ENCODE measurements around the gene MPRIP.
A peak's percentile ranks its signal among the peaks of the same experiment; 100 is the strongest.
"Not testable (repeated sequence)": the region's sequence is repeated elsewhere in the genome, so short reads cannot be mapped to it uniquely, and the experiment has no call there.

Gene MPRIP

DNA sequence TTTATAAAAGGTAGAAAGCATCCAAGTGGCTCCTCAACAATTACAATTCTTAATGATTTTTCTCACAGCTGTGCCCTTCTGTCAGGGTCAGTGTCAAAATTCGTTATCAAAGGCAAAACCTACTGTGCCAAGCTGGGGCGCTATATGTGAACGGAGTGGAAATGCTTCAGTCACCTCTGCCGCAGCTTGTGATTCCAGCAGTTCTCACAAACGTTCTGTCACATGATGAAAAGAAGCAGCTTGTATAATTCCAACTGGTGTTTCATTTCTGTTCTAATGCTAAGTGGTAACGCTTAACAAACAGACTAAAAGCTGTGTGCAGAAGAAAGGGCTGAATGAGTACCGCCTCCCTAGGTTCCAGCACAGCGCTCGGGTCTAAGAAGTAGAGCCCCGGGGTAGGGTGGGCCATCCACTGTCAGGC is 149.7 kb downstream of the MPRIP start:
- DNase-seq: no peak

DNA sequence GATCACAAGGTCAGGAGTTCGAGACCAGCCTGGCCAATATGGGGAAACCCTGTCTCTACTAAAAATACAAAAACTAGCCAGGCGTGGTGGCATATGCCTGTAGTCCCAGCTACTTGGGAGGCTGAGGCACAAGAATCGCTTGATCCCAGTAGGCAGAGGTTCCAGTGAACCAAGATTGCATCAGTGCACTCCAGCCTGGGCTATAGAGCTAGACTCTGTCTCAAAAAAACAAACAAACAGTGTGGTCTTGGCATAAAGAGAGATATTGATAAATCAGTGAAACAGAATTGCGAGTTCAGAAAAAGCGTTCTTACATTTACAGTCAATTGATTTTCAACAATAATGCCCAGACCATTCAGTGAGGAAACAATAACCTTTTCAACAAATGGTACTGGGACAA is 153.2 kb downstream of the MPRIP start:
- not testable (repeated sequence) for DNase-seq

- DNase-seq: no peak
Measured at GRCh38 chr17:17196776-17197175, 154.5 kb downstream of the MPRIP start.

DNA sequence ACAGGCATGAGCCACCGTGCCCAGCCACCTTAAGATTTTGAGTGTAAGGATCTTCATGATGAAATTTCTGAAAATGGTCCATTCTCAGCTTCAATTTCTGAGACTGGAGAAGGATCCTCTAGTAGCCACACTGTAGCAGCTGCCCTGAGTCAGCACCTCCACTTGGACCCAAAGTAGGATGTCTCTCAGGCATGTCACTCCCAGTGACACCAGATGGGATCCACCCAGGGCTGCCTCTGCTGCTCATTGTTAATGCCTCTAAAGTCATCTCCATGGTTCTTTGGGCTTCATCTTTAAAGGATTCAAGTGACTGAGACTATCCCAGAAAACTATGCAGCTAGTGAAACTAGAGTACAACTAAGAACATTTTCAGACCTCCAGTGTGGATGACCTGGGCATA is 156.0 kb downstream of the MPRIP start:
- no peak for DNase-seq

GRCh38 chr17:17200311-17200710 is 158.1 kb downstream of the MPRIP start:
- no peak for DNase-seq

- DNase-seq: no peak
Measured at GRCh38 chr17:17200831-17201230, 158.6 kb downstream of the MPRIP start.

DNA sequence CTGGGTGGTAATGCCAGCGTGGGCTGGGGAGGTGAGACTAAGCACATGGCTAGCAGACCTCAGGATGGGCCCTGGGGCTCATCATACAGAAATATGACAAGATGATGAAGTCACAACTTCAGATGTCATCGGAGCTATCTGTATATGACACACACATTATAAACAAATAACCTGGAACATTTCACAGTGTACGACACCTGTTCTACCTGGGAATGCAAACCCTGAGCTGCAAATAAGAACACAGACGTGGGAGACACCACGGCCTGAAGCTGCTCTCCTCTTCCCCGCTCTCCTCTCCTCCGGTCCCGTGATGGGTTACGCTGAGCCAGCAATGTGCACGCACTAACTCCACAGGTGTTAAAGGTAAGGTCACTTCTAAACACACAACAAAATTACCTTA is 159.0 kb downstream of the MPRIP start:
- DNase-seq: no peak

GRCh38 chr17:17201907-17202306 is 159.7 kb downstream of the MPRIP start:
- DNase-seq: no peak

- DNase-seq: no peak
Measured at GRCh38 chr17:17203173-17203730, 161.0 kb downstream of the MPRIP start.

GRCh38 chr17:17204041-17204591 is 161.9 kb downstream of the MPRIP start:
- no peak for DNase-seq

DNA sequence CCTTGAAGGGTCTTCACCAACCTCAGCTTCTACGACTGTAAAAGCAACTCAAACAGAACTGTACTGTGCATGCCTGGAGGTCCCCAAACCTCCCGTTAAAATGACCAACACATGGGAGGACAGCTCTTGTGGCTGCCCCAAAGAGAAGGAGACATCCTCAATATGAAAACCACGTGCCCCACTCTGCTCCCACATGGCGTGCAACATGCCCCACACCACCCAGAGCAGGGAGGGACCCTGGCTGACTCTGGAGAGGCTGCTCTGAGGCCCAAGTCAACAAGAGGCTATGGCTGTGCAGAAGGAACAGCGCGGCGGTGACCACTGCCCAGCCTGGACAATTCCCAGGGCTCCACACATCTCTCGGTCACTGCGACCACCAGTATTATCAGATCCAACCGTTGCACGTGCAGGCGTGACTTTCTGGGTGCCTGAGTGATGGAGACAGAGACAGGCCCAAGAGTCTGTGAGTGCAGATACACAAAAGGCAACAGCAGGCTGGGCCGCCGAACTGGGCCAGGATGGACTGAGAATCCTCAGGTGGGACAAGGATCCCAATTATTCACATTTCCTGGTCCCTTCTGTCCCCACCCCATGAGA is 162.5 kb downstream of the MPRIP start:
- DNase-seq: no peak

- peak; percentile 72 to 77 for DNase-seq
Measured at GRCh38 chr17:17205368-17206123, 163.3 kb downstream of the MPRIP start.

- DNase-seq: peak; percentile 93 to 94
Measured at GRCh38 chr17:17206124-17206912, 164.1 kb downstream of the MPRIP start, which contains the start of gene PLD6. Gene PLD6 (minus strand): TSS chr17:17206333. CDS start chr17:17206286, 47 bp downstream.

- no peak for DNase-seq
Measured at GRCh38 chr17:17206913-17207335, 164.7 kb downstream of the MPRIP start.

- DNase-seq: no peak
Measured at GRCh38 chr17:17207998-17208397, 165.7 kb downstream of the MPRIP start.

- no peak for DNase-seq
Measured at GRCh38 chr17:17213775-17214174, 171.5 kb downstream of the MPRIP start.

DNA sequence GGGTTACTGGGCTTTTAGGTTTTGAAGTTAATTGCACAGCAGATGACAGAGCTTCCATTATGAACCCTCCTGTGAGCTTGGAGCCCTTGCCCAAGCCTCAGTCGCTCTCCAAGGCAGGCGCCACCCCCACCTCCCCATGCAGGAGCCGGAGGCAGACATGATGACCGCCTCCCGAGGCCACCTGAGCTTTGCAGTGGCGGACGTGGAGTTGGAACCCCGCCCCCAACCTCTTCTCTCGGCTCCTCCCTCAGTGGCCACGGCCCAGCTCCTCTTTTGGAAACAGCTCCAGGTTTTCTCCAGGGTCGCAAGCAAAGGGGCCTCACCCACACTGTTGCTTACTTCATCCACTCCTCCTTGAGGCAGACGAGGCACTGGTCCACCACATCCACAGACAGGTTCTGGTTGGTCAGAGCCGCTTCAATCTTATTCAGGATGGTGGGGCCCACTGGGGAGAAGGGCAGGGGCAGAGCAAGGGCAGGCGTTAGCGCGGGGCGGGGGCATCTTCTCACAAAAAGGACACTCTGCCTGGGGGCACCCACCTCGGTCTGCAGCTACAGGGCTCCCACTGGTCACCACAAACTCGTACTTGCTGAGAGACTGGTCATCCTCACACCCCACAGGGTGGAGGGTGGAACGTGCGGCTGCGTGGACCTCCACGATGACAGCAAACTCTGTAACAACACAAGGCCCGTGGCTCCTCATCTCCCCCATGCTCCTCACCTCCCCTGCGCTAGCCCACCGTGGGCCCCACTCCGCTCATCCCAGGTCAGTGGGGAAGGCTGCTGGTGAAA is 172.6 kb downstream of the MPRIP start:
- no peak for DNase-seq

DNA sequence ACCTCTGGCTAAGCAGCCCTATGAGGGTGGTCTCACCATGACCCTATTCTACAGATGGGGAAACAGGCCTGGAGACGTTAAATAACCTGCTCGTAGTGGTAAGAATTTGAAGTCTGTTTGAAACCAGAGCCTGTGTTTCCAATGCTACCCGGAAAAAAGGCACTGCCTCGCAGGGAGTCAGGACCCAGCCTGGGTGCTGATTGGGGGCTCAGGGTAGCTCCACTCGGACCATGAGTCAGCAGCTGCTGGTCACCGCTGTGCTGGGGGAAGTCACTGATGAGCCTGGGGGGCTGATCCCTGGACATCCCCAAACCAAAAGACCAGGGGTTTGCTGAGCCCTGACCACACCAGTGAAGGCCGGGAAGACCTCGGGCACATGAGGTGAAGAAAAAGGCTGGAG is 173.3 kb downstream of the MPRIP start:
- DNase-seq: no peak

DNA sequence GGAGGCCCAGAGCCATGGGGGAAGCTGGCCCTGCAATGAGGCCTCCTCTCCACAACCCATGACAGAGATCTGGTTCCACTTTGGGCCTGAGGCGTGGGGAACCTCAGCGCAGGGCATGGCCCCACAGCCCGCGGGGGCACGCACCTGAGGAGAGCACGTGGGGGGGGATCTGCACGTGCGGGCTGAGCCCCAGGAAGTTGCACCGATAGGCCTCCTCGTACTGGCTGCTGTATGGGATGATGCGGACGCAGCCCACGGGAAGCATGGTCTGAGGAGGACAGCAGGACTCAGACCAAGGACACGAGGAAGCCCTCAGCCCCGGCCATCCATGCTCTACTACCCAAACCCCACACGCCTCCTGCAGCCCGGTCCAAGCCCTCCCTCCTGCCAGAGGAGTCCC is 174.0 kb downstream of the MPRIP start:
- no peak for DNase-seq

DNA sequence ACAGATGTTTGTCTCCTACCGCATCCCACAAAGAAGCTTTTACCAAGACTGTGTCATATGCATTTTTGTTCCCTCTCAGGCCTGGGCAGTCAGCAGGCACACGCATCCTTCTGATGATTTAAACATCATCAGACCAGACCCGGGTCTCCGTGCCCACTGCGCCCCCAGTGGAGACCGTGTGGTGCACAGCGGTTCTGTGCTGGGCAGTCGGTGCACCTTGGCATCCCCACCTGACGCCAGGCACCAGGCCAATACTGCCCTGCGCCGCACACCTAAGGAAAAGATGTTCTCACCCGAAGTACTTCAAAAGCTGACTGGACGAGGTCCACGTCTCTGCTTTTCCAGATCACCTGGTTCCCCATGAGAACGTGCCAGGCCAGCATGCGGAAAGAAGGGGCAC is 174.5 kb downstream of the MPRIP start:
- DNase-seq: no peak

DNA sequence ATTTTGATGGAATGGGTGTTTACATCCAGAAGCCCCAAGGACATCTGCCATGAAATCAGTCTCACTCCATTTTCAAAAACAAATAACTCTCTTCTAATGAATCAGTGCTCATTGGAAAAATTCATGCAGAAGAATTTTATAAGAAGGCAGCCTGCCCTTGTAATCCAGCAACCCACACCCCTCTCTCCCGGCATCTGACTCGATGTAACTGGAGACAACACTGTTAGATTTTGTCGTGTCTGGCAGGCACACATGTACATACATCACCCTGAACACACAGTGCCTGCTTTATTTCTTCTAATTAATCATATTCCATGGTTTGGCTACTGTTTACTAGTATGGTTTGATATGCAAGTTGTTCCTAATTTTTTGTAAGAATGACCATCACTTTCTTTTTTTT is 175.7 kb downstream of the MPRIP start:
- DNase-seq: no peak

DNA sequence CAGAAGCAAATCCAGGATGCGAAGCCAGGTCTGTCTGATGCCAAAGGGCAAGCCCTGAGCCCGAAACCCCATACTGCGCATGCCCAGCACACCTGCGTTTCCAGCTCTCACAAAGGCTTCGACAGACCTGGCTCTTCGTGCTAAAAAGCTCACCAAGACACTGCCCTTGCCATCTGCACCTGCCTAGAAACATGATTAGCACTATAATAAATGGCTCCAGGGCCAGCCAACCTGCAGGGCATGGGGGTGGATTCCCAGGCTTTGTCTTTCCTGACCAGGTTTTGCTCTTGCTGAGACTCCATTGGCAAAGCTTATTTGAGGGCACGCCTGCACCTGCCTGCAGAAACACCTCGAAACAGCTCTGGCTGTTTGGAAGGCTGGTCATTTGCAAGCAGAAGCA is 178.3 kb downstream of the MPRIP start:
- no peak for DNase-seq

Measured in activated CD4-positive, alpha-beta T cell treated with anti-CD3 and anti-CD28 coated beads, Interleukin-2, amount 50 U/mL, for 48 hours (primary cell).